H1 (cell line): ENCODE results near the gene PMFBP1. TPM values are rescaled to one million over a fixed set of nuclear protein-coding genes. Genes with fewer than 3 reads are reported as not detected.

Experiments
- CTCF ChIA-PET: fragments of 300-600 bp; sonication (Branson Sonifier 250); formaldehyde crosslinking; loops from one replicate; lab custom pipeline; 2021; ENCODE audit not compliant: partially characterized antibody; lab: Charles Lee
- POLR2A ChIA-PET: fragments of 300-600 bp; sonication (Branson Sonifier 250); formaldehyde crosslinking; loops from one replicate; lab custom pipeline; 2021; ENCODE audit warnings: inconsistent platforms; ENCODE audit not compliant: partially characterized antibody; lab: Charles Lee
- DNase-seq, 2 experiments: peaks; one replicate each; pipeline versions ENCODE4 v3.0.0 to v3.0.0-alpha.2; 2010 to 2022; ENCODE audit warnings: low spot score in 2 of 2, low read depth in 1 of 2, mixed read lengths in 1 of 2
- FAIRE-seq: peaks from 2 replicates; lab custom pipeline; 2011; peaks lifted over from hg19 to GRCh38; lab: Jason Lieb, UNC
- H2AFZ ChIP-seq: 2 replicates; pipeline ENCODE4 v1.8.1; 2012; ENCODE audit warnings: low read length, inconsistent platforms
- H2AK5ac ChIP-seq: 2 replicates; pipeline ENCODE4 v1.6.1; 2013; ENCODE audit warnings: low read depth, low read length
- H2BK120ac ChIP-seq: replicated peaks from 2 replicates; pipeline ENCODE3; 2013; ENCODE audit warnings: low read depth, low read length, inconsistent platforms
- H2BK12ac ChIP-seq: 2 replicates; pipeline ENCODE4 v1.6.1; 2013; ENCODE audit warnings: low read depth, low read length
- H2BK15ac ChIP-seq: 2 replicates; pipeline ENCODE4 v1.6.1; 2013; ENCODE audit warnings: low read length
- H2BK20ac ChIP-seq: 2 replicates; pipeline ENCODE4 v1.6.1; 2013; ENCODE audit warnings: low read length
- H2BK5ac ChIP-seq: 2 replicates; pipeline ENCODE4 v1.6.1; 2013; ENCODE audit warnings: low read depth, low read length
- H3K14ac ChIP-seq: 2 replicates; pipeline ENCODE4 v1.6.1; 2013; ENCODE audit warnings: inconsistent platforms; ENCODE audit not compliant: insufficient read length
- H3K18ac ChIP-seq: 2 replicates; pipeline ENCODE4 v1.6.1; 2013; ENCODE audit warnings: low read length; ENCODE audit errors: extremely low read depth
- H3K23ac ChIP-seq: 2 replicates; pipeline ENCODE4 v1.6.1; 2013; ENCODE audit warnings: inconsistent platforms; ENCODE audit not compliant: insufficient read length
- H3K23me2 ChIP-seq: 2 replicates; pipeline ENCODE4 v1.6.1; 2013; ENCODE audit warnings: low read depth, low read length
- H3K27ac ChIP-seq: 2 replicates; pipeline ENCODE4 v1.6.1; 2011; ENCODE audit warnings: low read depth, low read length, inconsistent platforms
- H3K27me3 ChIP-seq, 4 experiments: replicated peaks in 1 of 4; 1 replicate in 1 of 4; 2 replicates in 3 of 4; pipeline versions ENCODE4 v1.6.1 to v1.8.1; 2011 to 2013; ENCODE audit warnings: low read length in 3 of 4, mild to moderate bottlenecking in 3 of 4, inconsistent platforms in 2 of 4, mixed read lengths in 2 of 4, moderate library complexity in 1 of 4; ENCODE audit not compliant: control insufficient read depth in 3 of 4, insufficient read depth in 3 of 4; ENCODE audit errors: extremely low read depth in 1 of 4
- H3K36me3 ChIP-seq, 4 experiments: 2 replicates each; pipeline versions ENCODE4 v1.6.1 to v1.8.1; 2011 to 2013; ENCODE audit warnings: mild to moderate bottlenecking in 4 of 4, low read length in 3 of 4, moderate library complexity in 2 of 4, control low read depth in 1 of 4, inconsistent platforms in 1 of 4; ENCODE audit not compliant: insufficient read depth in 4 of 4, control insufficient read depth in 2 of 4
- H3K4ac ChIP-seq: replicated peaks from 2 replicates; pipeline ENCODE3; 2013; ENCODE audit warnings: low read length, low read depth, mixed read lengths, inconsistent platforms; ENCODE audit not compliant: insufficient read length
- H3K4me1 ChIP-seq, 4 experiments: replicated peaks in 1 of 4; 1 replicate in 1 of 4; 2 replicates in 3 of 4; pipeline versions ENCODE4 v1.6.1 to v1.8.1; 2011 to 2013; ENCODE audit warnings: low read length in 3 of 4, inconsistent platforms in 2 of 4, mixed read lengths in 1 of 4; ENCODE audit not compliant: insufficient read depth in 4 of 4, control insufficient read depth in 3 of 4
- H3K4me2 ChIP-seq, 2 experiments: 2 replicates each; pipeline versions ENCODE4 v1.6.1 to v1.8.1; 2011 to 2013; ENCODE audit warnings: low read depth in 2 of 2, low read length in 2 of 2, control low read depth in 1 of 2, inconsistent platforms in 1 of 2, mild to moderate bottlenecking in 1 of 2; ENCODE audit not compliant: insufficient read depth in 1 of 2
- H3K4me3 ChIP-seq, 4 experiments: fragments of 200-600, 300-600 bp in 1 of 4; sonication (generic), shearing (Covaris generic), sonication (Bioruptor Twin) in 1 of 4; 2 replicates each; pipeline versions ENCODE4 v1.5.1 to v1.8.1; 2011 to 2016; ENCODE audit warnings: low read length in 4 of 4, low read depth in 3 of 4, control low read depth in 2 of 4, inconsistent platforms in 2 of 4, mild to moderate bottlenecking in 2 of 4, mixed read lengths in 1 of 4, moderate library complexity in 1 of 4; ENCODE audit not compliant: insufficient read depth in 2 of 4; ENCODE audit errors: extremely low read depth in 1 of 4
- H3K56ac ChIP-seq: replicated peaks from 2 replicates; pipeline ENCODE3; 2013; ENCODE audit warnings: low read depth, mild to moderate bottlenecking, mixed read lengths, low read length, inconsistent platforms; ENCODE audit not compliant: insufficient read length
- H3K79me1 ChIP-seq: 2 replicates; pipeline ENCODE4 v1.6.1; 2013; ENCODE audit warnings: low read depth, low read length, control low read depth
- H3K79me2 ChIP-seq, 2 experiments: 2 replicates each; pipeline versions ENCODE4 v1.6.1 to v1.8.1; 2012 to 2013; ENCODE audit warnings: low read length in 2 of 2, mild to moderate bottlenecking in 2 of 2, inconsistent platforms in 1 of 2; ENCODE audit not compliant: insufficient read depth in 2 of 2, control insufficient read depth in 1 of 2
- H3K9ac ChIP-seq, 4 experiments: replicated peaks in 1 of 4; 1 replicate in 1 of 4; 2 replicates in 3 of 4; pipeline versions ENCODE4 v1.6.1 to v1.8.1; 2011 to 2013; ENCODE audit warnings: low read depth in 3 of 4, low read length in 3 of 4, control low read depth in 2 of 4, mild to moderate bottlenecking in 2 of 4, moderate library complexity in 2 of 4, inconsistent platforms in 1 of 4; ENCODE audit errors: extremely low read depth in 1 of 4
- H3K9me3 ChIP-seq, 2 experiments: 2 replicates each; pipeline versions ENCODE4 v1.6.1 to v1.8.1; 2012 to 2013; ENCODE audit warnings: mild to moderate bottlenecking in 2 of 2, moderate library complexity in 2 of 2, control low read depth in 1 of 2, inconsistent platforms in 1 of 2, low read depth in 1 of 2, low read length in 1 of 2, mixed read lengths in 1 of 2; ENCODE audit not compliant: insufficient read depth in 2 of 2
- H4K20me1 ChIP-seq, 2 experiments: replicated peaks in 1 of 2; 2 replicates each; pipeline versions ENCODE3 to v1.8.1; 2011 to 2013; ENCODE audit warnings: inconsistent platforms in 2 of 2, low read length in 2 of 2, mild to moderate bottlenecking in 1 of 2; ENCODE audit not compliant: insufficient read depth in 2 of 2, control insufficient read depth in 1 of 2
- H4K5ac ChIP-seq: 2 replicates; pipeline ENCODE4 v1.6.1; 2013; ENCODE audit warnings: low read length, low read depth, mixed read lengths, inconsistent platforms; ENCODE audit not compliant: insufficient read length
- H4K8ac ChIP-seq: 2 replicates; pipeline ENCODE4 v1.8.0; 2013; ENCODE audit warnings: mild to moderate bottlenecking, moderate library complexity, low read length, inconsistent platforms; ENCODE audit not compliant: insufficient read depth; ENCODE audit errors: extremely low read depth
- H4K91ac ChIP-seq: replicated peaks from 2 replicates; pipeline ENCODE3; 2013; ENCODE audit warnings: low read length, mixed read lengths, inconsistent platforms; ENCODE audit not compliant: insufficient read length
- CBX8 ChIP-seq: fragments of 300-800, 300-1000 bp; sonication (generic); IDR thresholded peaks from 2 replicates; pipeline ENCODE4 v1.7.1; 2016; ENCODE audit warnings: low read depth, low read length, borderline replicate concordance
- CTBP2 ChIP-seq: IDR thresholded peaks from 2 replicates; pipeline ENCODE4 v1.7.0; 2011; ENCODE audit warnings: borderline replicate concordance, mild to moderate bottlenecking, moderate library complexity, mixed read lengths, low read length; ENCODE audit not compliant: insufficient read depth, insufficient read length
- CTCF ChIP-seq, 3 experiments: IDR thresholded peaks; 1 replicate in 2 of 3; 2 replicates in 1 of 3; pipeline versions ENCODE4 v1.5.1 to v1.6.1; 2011; ENCODE audit warnings: low read length in 3 of 3, mild to moderate bottlenecking in 3 of 3, inconsistent platforms in 2 of 3, low read depth in 1 of 3, moderate library complexity in 1 of 3; ENCODE audit not compliant: insufficient read depth in 1 of 3; ENCODE audit errors: control extremely low read depth in 1 of 3
- EP300 ChIP-seq, 2 experiments: IDR thresholded peaks; 1 replicate in 1 of 2; 2 replicates in 1 of 2; pipeline ENCODE4 v1.6.1; 2011 to 2012; ENCODE audit warnings: low read depth in 2 of 2, low read length in 2 of 2, mild to moderate bottlenecking in 2 of 2, borderline replicate concordance in 1 of 2, inconsistent platforms in 1 of 2, moderate library complexity in 1 of 2
- KDM4A ChIP-seq: IDR thresholded peaks from one replicate; pipeline ENCODE4 v1.7.1; 2012; ENCODE audit warnings: low read depth, mild to moderate bottlenecking, moderate library complexity, low read length, inconsistent platforms; ENCODE audit not compliant: severe bottlenecking
- WGBS, 2 experiments: shearing (Covaris generic) in 1 of 2; methylation state at CpG; one replicate each; pipeline versions ENCODE4 v1.1.6 to v1.1.7; 2013 to 2015; ENCODE audit warnings: low lambda C conversion rate in 2 of 2, mixed read lengths in 2 of 2, inconsistent platforms in 1 of 2, low coverage in 1 of 2, missing lambda C conversion rate in 1 of 2; ENCODE audit not compliant: insufficient replicate concordance in 2 of 2, insufficient coverage in 1 of 2, insufficient read length in 1 of 2; ENCODE audit errors: extremely low coverage in 1 of 2, missing lambda C conversion rate in 1 of 2; 5-methylcytosine and 5-hydroxymethylcytosine counted together
- polyA plus RNA-seq, 7 experiments: library from polyadenylated mRNA; depleted of rRNA in 3 of 7; stranded (reverse) in 5 of 7; unstranded in 2 of 7; fragments of >200 nt in 5 of 7; fragments of 200-250 nt in 2 of 7; gene quantifications; 1 replicate in 5 of 7; 2 replicates in 1 of 7; 4 replicates in 1 of 7; pipeline versions ENCODE4 v1.2.1 to v1.2.3, GENCODE V29; 2011 to 2013; ENCODE audit warnings: missing spikeins in 2 of 7, mixed read lengths in 2 of 7
- total RNA-seq: library from RNA; stranded (reverse); fragmentation: NEBNext Ultra II Directional; extraction: Animal tissue kit (Norgen Biotek cat#: 25700); gene quantifications from 2 replicates; pipeline ENCODE4 v1.2.1, GENCODE V29; 2021

The PMFBP1 gene
- total and polyA plus RNA-seq, 2 of the 8 experiments (the other 6 are each of a cell fraction or from before 2014, with no cell fraction given), result 0.32 to 1.6 TPM

DNA sequence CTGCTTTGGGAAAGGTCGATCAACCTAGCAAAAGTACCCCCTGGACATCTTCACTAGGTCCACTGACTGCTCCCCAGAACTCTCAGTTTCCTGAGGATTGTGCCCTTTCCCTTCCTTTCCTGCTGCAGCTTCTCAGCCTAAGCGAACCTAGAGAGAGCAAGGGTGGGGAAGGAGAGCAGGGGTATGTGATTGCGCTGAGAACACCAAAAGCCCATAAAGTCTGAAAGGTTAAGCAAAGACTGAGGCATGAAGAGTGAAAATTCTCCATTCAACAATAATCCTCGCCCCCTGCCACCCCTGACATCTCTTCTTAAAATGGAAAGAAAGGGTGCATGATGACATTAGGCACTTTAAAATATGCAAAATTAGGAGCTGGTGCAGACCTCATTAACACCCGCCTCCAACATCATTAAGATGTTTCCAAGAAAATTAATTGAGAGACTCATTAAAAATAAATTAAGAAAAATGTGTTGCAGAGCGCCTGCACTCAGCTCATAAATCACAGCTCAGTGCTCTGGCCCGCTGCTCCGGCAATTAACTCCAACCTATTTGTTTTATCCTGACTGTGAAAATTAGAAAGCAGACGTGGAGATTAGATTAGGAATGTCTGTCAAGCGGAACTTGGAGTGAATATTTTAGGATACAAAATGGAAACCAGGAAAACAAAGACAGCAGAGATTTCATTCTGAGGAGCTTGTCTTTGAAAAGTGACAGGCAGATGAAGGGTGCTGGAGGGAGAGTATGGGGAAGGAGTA lies 49.1 kb upstream of the PMFBP1 start:
- Histone ChIP-seq H3K9ac (no peak overlapping the region), H3K4me1 (no peaks in the 10 kb centered on the region), H2AFZ (no peak overlapping the region), H3K79me1 (no peaks in the 10 kb centered on the region), H3K23ac (no peak overlapping the region), H3K9me3 (no peaks in the 10 kb centered on the region), H4K5ac (no peak overlapping the region), H2BK20ac (no peak overlapping the region), H3K14ac (no peak overlapping the region), H3K4ac (no peak overlapping the region), H3K27ac (no peak overlapping the region), H3K23me2 (no peaks in the 10 kb centered on the region), H3K36me3 (no peaks in the 10 kb centered on the region), H3K4me3 (no peak overlapping the region), H3K79me2 (no peaks in the 10 kb centered on the region), H3K27me3 (no peaks in the 10 kb centered on the region), H4K20me1 (no peaks in the 10 kb centered on the region), H2BK120ac (no peak overlapping the region), H3K4me2 (no peak overlapping the region), H3K18ac (no peak overlapping the region), H2BK15ac (no peak overlapping the region), H4K8ac (no peak overlapping the region; the same call in 1 of the 2 replicates), H3K56ac (no peak overlapping the region), H2BK12ac (no peak overlapping the region), H4K91ac (no peak overlapping the region), H2AK5ac (no peak overlapping the region), H2BK5ac (no peak overlapping the region)
- DNase-seq (no peak), FAIRE-seq (no peak)
- WGBS, 2 experiments, result 84% methylated on average over 10 of the region's 10 CpGs; no CpG with 5 or more reads in 1 of the 2 experiments
- POLR2A ChIA-PET, result no interaction called here
- CTCF ChIA-PET, result interaction anchor here (1.1 to 1.9 kb wide), 2 partner anchors 23 kb away, joined by 3 to 4 read pairs; no protein-coding TSS in a partner anchor
- TF ChIP-seq EP300 (IDR thresholded peaks at IDR 0.05; ENCODE audit: borderline replicate concordance in 1 of 2, low read depth in 2 of 2, low read length in 2 of 2) (no peak), CTCF (IDR thresholded peaks at IDR 0.05; ENCODE audit: control extremely low read depth in 1 of 3, insufficient read depth in 1 of 3, low read depth in 1 of 3, low read length in 3 of 3) (no peak), CBX8 (no peak), CTBP2 (no peak), KDM4A (no peak)
